ENCODE data around the gene NIP7. TPM values are rescaled to one million over a fixed set of nuclear protein-coding genes. Genes with fewer than 3 reads are reported as not detected.

NIP7 gene
- total RNA-seq, 1 experiment from 2014 or later, result 62.1 TPM

GRCh38 chr16:69330286-69331109, 9.1 kb upstream of the NIP7 start, which contains the start of gene PDF:
TSS of gene PDF (minus strand) at chr16:69330588. CDS start at chr16:69330570, 18 bp downstream.
- Mint-ChIP-seq H3K9me3 (ENCODE audit: unreplicated experiment) (no peaks in the 10 kb centered on the region), H3K27ac (ENCODE audit: low read depth, unreplicated experiment) (peak within 1 kb of the TSS; percentile 66), H3K4me1 (ENCODE audit: insufficient read depth, unreplicated experiment) (peaks cover 24% of the 10 kb centered on the region), H3K27me3 (ENCODE audit: insufficient read depth, unreplicated experiment) (no peaks in the 10 kb centered on the region), H3K4me3 (ENCODE audit: unreplicated experiment) (peak within 1 kb of the TSS; percentile 81), H3K36me3 (ENCODE audit: insufficient read depth, unreplicated experiment) (peaks cover 81% of the 10 kb centered on the region)
- no peak for TF ChIP-seq CTCF (IDR thresholded peaks at IDR 0.05; ENCODE audit: unreplicated experiment)
- peak; percentile 93 for DNase-seq (ENCODE audit: unreplicated experiment)
- ChIA-PET POLR2A (interaction anchor here (0.5 to 9.0 kb wide), 15 partner anchors 10 to 1446 kb away, joined by 3 to 114 read pairs (median 4); partner anchors contain the start of genes COG8, NIP7, NRN1L and TERF2), CTCF (interaction anchor here (0.6 to 1.3 kb wide), 3 partner anchors 14 to 180 kb away, joined by 3 read pairs; no protein-coding TSS in a partner anchor)
- intact Hi-C loops (cut with micrococcal nuclease), result loop anchor here (1.0 kb wide), 1 partner anchor 9 kb away; the partner anchor contains the start of genes COG8 and NIP7
- BruUV-seq (replicated peaks), result no TSS peak

GRCh38 chr16:69334696-69335095, 4.9 kb upstream of the NIP7 start:
- intact Hi-C loops (cut with micrococcal nuclease), result loop anchor here (5.0 kb wide), 1 partner anchor 263 kb away; no protein-coding TSS in a partner anchor
- H3K9me3 Mint-ChIP-seq (ENCODE audit: unreplicated experiment), result no peaks in the 10 kb centered on the region
- no peak overlapping the region for H3K4me3 Mint-ChIP-seq (ENCODE audit: unreplicated experiment)
- H3K27me3 Mint-ChIP-seq (ENCODE audit: insufficient read depth, unreplicated experiment), result no peaks in the 10 kb centered on the region
- no peak for TF ChIP-seq CTCF (IDR thresholded peaks at IDR 0.05; ENCODE audit: unreplicated experiment)
- no TSS peak for BruUV-seq (replicated peaks)
- H3K27ac Mint-ChIP-seq (ENCODE audit: low read depth, unreplicated experiment), result no peak overlapping the region
- CTCF ChIA-PET, result interaction anchor here (0.7 to 1.1 kb wide), 2 partner anchors 23 to 199 kb away, joined by 3 to 5 read pairs; no protein-coding TSS in a partner anchor
- DNase-seq (ENCODE audit: unreplicated experiment), result no peak
- H3K36me3 Mint-ChIP-seq (ENCODE audit: insufficient read depth, unreplicated experiment), result peaks cover 68% of the 10 kb centered on the region
- peaks cover 5% of the 10 kb centered on the region for H3K4me1 Mint-ChIP-seq (ENCODE audit: insufficient read depth, unreplicated experiment)
- POLR2A ChIA-PET, result interaction anchor here (1.3 kb wide), 1 partner anchor 9 kb away, joined by 4 read pairs; no protein-coding TSS in a partner anchor

DNA sequence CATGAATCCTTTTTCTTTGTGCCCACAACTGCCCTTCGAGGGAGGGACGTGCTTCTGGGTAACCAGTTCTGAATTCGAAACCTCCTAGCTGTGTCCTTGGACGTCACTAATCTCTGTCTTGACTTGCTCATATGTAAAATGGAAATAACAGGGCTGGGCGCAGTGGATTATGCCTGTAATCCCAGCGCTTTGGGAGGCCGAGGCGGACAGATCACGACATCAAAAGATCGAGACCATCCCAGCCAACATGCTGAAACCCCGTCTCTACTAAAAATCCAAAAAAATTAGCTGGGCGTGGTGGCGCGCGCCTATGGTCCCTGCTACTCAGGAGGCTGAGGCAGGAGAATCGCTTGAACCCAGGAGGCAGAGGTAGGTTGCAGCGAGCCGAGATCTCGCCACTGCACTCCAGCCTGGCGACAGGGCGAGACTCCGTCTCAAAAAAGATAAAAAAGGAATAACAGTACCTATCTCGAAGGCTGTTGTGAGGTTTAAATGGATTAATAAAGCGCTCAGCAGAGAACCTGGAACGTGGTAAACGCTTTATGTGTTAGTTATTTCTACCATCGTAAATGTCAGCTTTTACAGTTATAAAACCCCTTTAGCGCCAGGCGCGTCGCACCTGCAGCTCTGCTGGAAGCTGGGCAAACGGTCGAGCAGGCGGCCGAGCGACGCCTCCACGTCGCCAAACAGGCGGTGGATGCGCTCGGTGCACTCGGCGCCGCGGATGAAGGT, 849 bp upstream of the NIP7 start:
- DNase-seq (ENCODE audit: unreplicated experiment), result no peak
- TSS peak; percentile 60 for BruUV-seq (replicated peaks)

More for the DNA sequence above, 849 bp upstream of the NIP7 start:
- ChIA-PET CTCF (interaction anchor here (0.5 to 1.3 kb wide), 8 partner anchors 10 to 1178 kb away, joined by 3 to 5 read pairs (median 3); no protein-coding TSS in a partner anchor), POLR2A (interaction anchor here (0.6 to 6.5 kb wide), 8 partner anchors 9 to 1466 kb away, joined by 3 to 114 read pairs (median 3); partner anchors contain the start of genes EDC4, PDF and TERF2)
- Mint-ChIP-seq H3K4me1 (ENCODE audit: insufficient read depth, unreplicated experiment) (peaks cover 5% of the 10 kb centered on the region), H3K4me3 (ENCODE audit: unreplicated experiment) (peak overlapping the region; percentile 88), H3K27ac (ENCODE audit: low read depth, unreplicated experiment) (peak overlapping the region; percentile 95), H3K36me3 (ENCODE audit: insufficient read depth, unreplicated experiment) (peaks cover 80% of the 10 kb centered on the region), H3K27me3 (ENCODE audit: insufficient read depth, unreplicated experiment) (no peaks in the 10 kb centered on the region), H3K9me3 (ENCODE audit: unreplicated experiment) (no peaks in the 10 kb centered on the region)
- no peak for TF ChIP-seq CTCF (IDR thresholded peaks at IDR 0.05; ENCODE audit: unreplicated experiment)
- intact Hi-C loops (cut with micrococcal nuclease), result loop anchor here (1.0 to 5.0 kb wide), 2 partner anchors 8 to 259 kb away; partner anchors contain the start of gene PDF

All from MCF 10A (cell line).